C4-2B (cell line): Measurements from ENCODE around the gene DMAP1.

ENCODE experiments used
- CTCF ChIP-seq: fragments of 450-650 bp; conservative IDR thresholded peaks from 2 replicates; pipeline ENCODE4 v1.5.1; 2017; ENCODE audit warnings: mild to moderate bottlenecking
- ZFX ChIP-seq: fragments of 450-650 bp; IDR thresholded peaks from 2 replicates; pipeline ENCODE4 v1.6.1; 2017

GRCh38 chr1:44235808-44236207 lies 22.5 kb downstream of the DMAP1 start:
- TF ChIP-seq CTCF (no peak), ZFX (no peak)
